Choroid plexus epithelial cell (primary cell): ENCODE data around the gene BLNK.

Experiments
- DNase-seq: peaks from one replicate; pipeline ENCODE4 v3.0.0-alpha.2; 2010; ENCODE audit warnings: low read depth
- H3K4me3 ChIP-seq: 2 replicates; pipeline ENCODE4 v1.5.1; 2011; ENCODE audit warnings: low read depth, mild to moderate bottlenecking, control low read depth, low read length, moderate library complexity
- CTCF ChIP-seq: conservative IDR thresholded peaks from 2 replicates; pipeline ENCODE4 v1.5.1; 2011; ENCODE audit warnings: low read depth, mild to moderate bottlenecking, control low read depth, inconsistent platforms, low read length, moderate library complexity

Gene BLNK

GRCh38 chr10:96250349-96250748, 21.0 kb downstream of the BLNK start:
- H3K4me3 ChIP-seq: no peak overlapping the region
- TF ChIP-seq CTCF: no peak

GRCh38 chr10:96249264-96249663, 22.1 kb downstream of the BLNK start:
- no peak overlapping the region for H3K4me3 ChIP-seq
- no peak for DNase-seq
- TF ChIP-seq CTCF: no peak

More at GRCh38 chr10:96250349-96250748, 21.0 kb downstream of the BLNK start:
- no peak for DNase-seq

- H3K4me3 ChIP-seq: no peak overlapping the region
- TF ChIP-seq CTCF: no peak
- no peak for DNase-seq
These were observed 27.0 kb downstream of the BLNK start for GRCh38 chr10:96244354-96244753.

GRCh38 chr10:96243296-96243695, 28.1 kb downstream of the BLNK start:
- DNase-seq: no peak
- TF ChIP-seq CTCF: no peak
- H3K4me3 ChIP-seq: no peak overlapping the region

- no peak for TF ChIP-seq CTCF
- DNase-seq: no peak
- H3K4me3 ChIP-seq: no peak overlapping the region
These were observed 28.5 kb downstream of the BLNK start for GRCh38 chr10:96242822-96243221.

- DNase-seq: no peak
- no peak overlapping the region for H3K4me3 ChIP-seq
- TF ChIP-seq CTCF: no peak
These were observed 32.4 kb downstream of the BLNK start for GRCh38 chr10:96238646-96239623.

- no peak for DNase-seq
- H3K4me3 ChIP-seq: no peak overlapping the region
- no peak for TF ChIP-seq CTCF
These were observed 34.5 kb downstream of the BLNK start for GRCh38 chr10:96236876-96237275.
